Measurements from ENCODE around the gene LENG8. TPM values are rescaled to one million over a fixed set of nuclear protein-coding genes. Genes with fewer than 3 reads are reported as not detected.

The LENG8 gene
- total and polyA plus RNA-seq, 2 of the 13 experiments (the other 11 are each of a cell fraction or from before 2014, with no cell fraction given) = 14.3 to 41.9 TPM

DNA sequence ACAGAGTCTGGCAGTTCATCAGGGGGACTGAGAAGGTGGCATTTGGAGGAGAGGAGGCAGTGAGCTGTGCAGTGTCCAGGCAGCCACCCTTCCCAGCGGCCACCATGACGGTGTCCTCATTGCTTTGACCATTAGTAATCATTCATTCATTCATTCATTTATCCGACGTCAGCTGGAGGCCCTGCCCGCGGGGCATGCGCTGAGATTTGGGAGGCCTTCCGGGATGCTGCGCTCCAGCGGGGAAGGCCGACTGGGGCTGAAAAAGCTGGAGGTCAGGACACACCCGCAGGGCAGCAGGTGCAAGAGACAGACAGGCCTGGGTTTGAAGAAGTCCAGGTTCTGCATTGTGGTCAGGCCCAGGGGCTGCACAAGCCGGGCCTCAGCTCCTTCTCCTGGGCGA lies 24.8 kb upstream of the LENG8 start:
- ChIA-PET CTCF (ENCODE audit: low intra/inter-chr PET ratio, low total read pairs) (no interaction called here), POLR2A (no interaction called here)
- Histone ChIP-seq H3K36me3 (replicated peaks in 1 of 2; ENCODE audit: control insufficient read depth in 1 of 2, insufficient read depth in 2 of 2, low read length in 2 of 2) (no peaks in the 10 kb centered on the region), H3K27me3 (ENCODE audit: control insufficient read depth in 1 of 2, insufficient read depth in 2 of 2, low read length in 2 of 2) (no peaks in the 10 kb centered on the region), H3K27ac (ENCODE audit: extremely low read length, insufficient read depth, low read length) (no peak overlapping the region), H4K20me1 (ENCODE audit: insufficient read depth, low read length) (no peaks in the 10 kb centered on the region), H3K4me2 (ENCODE audit: low read depth, low read length) (no peak overlapping the region), H3K9me3 (ENCODE audit: low read length) (no peaks in the 10 kb centered on the region), H3K4me3 (replicated peaks in 1 of 3; ENCODE audit: insufficient read depth in 1 of 3, low read depth in 2 of 3, low read length in 3 of 3) (no peak overlapping the region), H3K79me2 (ENCODE audit: insufficient read depth, low read length) (no peaks in the 10 kb centered on the region), H3K4me1 (ENCODE audit: insufficient read depth, low read length) (peaks cover 29% of the 10 kb centered on the region), H2AFZ (ENCODE audit: low read length) (no peak overlapping the region), H3K9ac (ENCODE audit: insufficient read depth, low read depth, low read length) (no peak overlapping the region)
- ATAC-seq (no peak), FAIRE-seq (no peak), DNase-seq (ENCODE audit: low spot score) (no peak)
- intact Hi-C loops (cut with micrococcal nuclease; ENCODE audit: unreplicated experiment) (no loop called here), in situ Hi-C loops (cut with HindIII; ENCODE audit: extremely low pct_ligation_motif_present, low pct_unique_long_range_greater_than_20kb) (no loop called here)
- BruUV-seq (replicated peaks) = no TSS peak
- WGBS (ENCODE audit: low lambda C conversion rate) = 91% methylated on average over 8 of the region's 14 CpGs
- no peak for TF ChIP-seq THAP8 (CRISPR knock-in tag; IDR thresholded peaks at IDR 0.05; ENCODE audit: borderline replicate concordance)
- no peak for TF ChIP-seq NFE2L2 (IDR thresholded peaks at IDR 0.05; ENCODE audit: low read length)
- TF ChIP-seq ZSCAN25 (CRISPR knock-in tag; IDR thresholded peaks at IDR 0.05) = no peak
- TF ChIP-seq, protein P1, sequence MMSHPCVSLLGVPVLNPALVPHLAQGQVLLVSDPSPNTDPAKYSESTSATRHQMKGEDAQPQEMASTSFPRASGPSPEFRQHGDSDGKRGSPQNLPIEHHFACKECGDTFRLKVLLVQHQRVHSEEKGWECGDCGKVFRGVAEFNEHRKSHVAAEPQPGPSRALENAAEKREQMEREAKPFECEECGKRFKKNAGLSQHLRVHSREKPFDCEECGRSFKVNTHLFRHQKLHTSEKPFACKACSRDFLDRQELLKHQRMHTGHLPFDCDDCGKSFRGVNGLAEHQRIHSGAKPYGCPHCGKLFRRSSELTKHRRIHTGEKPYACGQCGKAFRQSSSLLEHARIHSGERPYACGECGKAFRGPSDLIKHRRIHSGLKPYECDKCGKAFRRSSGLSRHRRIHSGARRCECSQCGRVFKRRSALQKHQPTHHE (CRISPR knock-in tag; IDR thresholded peaks at IDR 0.05; ENCODE audit: borderline replicate concordance) = no peak
- no peak for TF ChIP-seq HINFP (CRISPR knock-in tag; IDR thresholded peaks at IDR 0.05; ENCODE audit: low read depth)
- TF ChIP-seq, protein P2, sequence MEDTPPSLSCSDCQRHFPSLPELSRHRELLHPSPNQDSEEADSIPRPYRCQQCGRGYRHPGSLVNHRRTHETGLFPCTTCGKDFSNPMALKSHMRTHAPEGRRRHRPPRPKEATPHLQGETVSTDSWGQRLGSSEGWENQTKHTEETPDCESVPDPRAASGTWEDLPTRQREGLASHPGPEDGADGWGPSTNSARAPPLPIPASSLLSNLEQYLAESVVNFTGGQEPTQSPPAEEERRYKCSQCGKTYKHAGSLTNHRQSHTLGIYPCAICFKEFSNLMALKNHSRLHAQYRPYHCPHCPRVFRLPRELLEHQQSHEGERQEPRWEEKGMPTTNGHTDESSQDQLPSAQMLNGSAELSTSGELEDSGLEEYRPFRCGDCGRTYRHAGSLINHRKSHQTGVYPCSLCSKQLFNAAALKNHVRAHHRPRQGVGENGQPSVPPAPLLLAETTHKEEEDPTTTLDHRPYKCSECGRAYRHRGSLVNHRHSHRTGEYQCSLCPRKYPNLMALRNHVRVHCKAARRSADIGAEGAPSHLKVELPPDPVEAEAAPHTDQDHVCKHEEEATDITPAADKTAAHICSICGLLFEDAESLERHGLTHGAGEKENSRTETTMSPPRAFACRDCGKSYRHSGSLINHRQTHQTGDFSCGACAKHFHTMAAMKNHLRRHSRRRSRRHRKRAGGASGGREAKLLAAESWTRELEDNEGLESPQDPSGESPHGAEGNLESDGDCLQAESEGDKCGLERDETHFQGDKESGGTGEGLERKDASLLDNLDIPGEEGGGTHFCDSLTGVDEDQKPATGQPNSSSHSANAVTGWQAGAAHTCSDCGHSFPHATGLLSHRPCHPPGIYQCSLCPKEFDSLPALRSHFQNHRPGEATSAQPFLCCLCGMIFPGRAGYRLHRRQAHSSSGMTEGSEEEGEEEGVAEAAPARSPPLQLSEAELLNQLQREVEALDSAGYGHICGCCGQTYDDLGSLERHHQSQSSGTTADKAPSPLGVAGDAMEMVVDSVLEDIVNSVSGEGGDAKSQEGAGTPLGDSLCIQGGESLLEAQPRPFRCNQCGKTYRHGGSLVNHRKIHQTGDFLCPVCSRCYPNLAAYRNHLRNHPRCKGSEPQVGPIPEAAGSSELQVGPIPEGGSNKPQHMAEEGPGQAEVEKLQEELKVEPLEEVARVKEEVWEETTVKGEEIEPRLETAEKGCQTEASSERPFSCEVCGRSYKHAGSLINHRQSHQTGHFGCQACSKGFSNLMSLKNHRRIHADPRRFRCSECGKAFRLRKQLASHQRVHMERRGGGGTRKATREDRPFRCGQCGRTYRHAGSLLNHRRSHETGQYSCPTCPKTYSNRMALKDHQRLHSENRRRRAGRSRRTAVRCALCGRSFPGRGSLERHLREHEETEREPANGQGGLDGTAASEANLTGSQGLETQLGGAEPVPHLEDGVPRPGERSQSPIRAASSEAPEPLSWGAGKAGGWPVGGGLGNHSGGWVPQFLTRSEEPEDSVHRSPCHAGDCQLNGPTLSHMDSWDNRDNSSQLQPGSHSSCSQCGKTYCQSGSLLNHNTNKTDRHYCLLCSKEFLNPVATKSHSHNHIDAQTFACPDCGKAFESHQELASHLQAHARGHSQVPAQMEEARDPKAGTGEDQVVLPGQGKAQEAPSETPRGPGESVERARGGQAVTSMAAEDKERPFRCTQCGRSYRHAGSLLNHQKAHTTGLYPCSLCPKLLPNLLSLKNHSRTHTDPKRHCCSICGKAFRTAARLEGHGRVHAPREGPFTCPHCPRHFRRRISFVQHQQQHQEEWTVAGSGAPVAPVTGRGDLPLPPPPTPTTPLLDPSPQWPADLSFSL (CRISPR knock-in tag; IDR thresholded peaks at IDR 0.05) = no peak
- no peak for TF ChIP-seq ZNF574 (CRISPR knock-in tag; IDR thresholded peaks at IDR 0.05)
- no peak for TF ChIP-seq ZNF557 (CRISPR knock-in tag; IDR thresholded peaks at IDR 0.05)
- TF ChIP-seq KLF6 (CRISPR knock-in tag; IDR thresholded peaks at IDR 0.05) = no peak
- no peak for TF ChIP-seq ZKSCAN8 (CRISPR knock-in tag; IDR thresholded peaks at IDR 0.05; ENCODE audit: borderline replicate concordance)
- TF ChIP-seq ZNF672 (CRISPR knock-in tag; IDR thresholded peaks at IDR 0.05) = no peak
- no peak for TF ChIP-seq CREB1 (IDR thresholded peaks at IDR 0.05)
- TF ChIP-seq CREB1 (CRISPR knock-in tag; IDR thresholded peaks at IDR 0.05) = no peak

Data from HepG2 (cell line).